B cell (primary cell): ENCODE measurements around the gene SYNE2.

ENCODE experiments used
- EZH2 ChIP-seq: IDR thresholded peaks from 2 replicates; pipeline ENCODE4 v1.6.1; 2012; ENCODE audit warnings: borderline replicate concordance, low read depth, mild to moderate bottlenecking, moderate library complexity, low read length; ENCODE audit not compliant: insufficient read depth, poor library complexity, severe bottlenecking
- TF ChIP-seq, protein P1 (sequence below): fragments of 200-600 bp; IDR thresholded peaks from one replicate; pipeline ENCODE4 v1.8.0; 2022; ENCODE audit warnings: antibody characterized with exemption, mild to moderate bottlenecking

- TF ChIP-seq, protein P1, sequence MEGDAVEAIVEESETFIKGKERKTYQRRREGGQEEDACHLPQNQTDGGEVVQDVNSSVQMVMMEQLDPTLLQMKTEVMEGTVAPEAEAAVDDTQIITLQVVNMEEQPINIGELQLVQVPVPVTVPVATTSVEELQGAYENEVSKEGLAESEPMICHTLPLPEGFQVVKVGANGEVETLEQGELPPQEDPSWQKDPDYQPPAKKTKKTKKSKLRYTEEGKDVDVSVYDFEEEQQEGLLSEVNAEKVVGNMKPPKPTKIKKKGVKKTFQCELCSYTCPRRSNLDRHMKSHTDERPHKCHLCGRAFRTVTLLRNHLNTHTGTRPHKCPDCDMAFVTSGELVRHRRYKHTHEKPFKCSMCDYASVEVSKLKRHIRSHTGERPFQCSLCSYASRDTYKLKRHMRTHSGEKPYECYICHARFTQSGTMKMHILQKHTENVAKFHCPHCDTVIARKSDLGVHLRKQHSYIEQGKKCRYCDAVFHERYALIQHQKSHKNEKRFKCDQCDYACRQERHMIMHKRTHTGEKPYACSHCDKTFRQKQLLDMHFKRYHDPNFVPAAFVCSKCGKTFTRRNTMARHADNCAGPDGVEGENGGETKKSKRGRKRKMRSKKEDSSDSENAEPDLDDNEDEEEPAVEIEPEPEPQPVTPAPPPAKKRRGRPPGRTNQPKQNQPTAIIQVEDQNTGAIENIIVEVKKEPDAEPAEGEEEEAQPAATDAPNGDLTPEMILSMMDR = peak; percentile 38
- no peak for TF ChIP-seq EZH2
Measured at GRCh38 chr14:64060648-64061096, 207.9 kb downstream of the SYNE2 start.
